ENCODE results near the gene CADM1.

- TF ChIP-seq, protein P1, sequence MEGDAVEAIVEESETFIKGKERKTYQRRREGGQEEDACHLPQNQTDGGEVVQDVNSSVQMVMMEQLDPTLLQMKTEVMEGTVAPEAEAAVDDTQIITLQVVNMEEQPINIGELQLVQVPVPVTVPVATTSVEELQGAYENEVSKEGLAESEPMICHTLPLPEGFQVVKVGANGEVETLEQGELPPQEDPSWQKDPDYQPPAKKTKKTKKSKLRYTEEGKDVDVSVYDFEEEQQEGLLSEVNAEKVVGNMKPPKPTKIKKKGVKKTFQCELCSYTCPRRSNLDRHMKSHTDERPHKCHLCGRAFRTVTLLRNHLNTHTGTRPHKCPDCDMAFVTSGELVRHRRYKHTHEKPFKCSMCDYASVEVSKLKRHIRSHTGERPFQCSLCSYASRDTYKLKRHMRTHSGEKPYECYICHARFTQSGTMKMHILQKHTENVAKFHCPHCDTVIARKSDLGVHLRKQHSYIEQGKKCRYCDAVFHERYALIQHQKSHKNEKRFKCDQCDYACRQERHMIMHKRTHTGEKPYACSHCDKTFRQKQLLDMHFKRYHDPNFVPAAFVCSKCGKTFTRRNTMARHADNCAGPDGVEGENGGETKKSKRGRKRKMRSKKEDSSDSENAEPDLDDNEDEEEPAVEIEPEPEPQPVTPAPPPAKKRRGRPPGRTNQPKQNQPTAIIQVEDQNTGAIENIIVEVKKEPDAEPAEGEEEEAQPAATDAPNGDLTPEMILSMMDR (IDR thresholded peaks at IDR 0.05 in 2 of 3, conservative IDR thresholded peaks at IDR 0.05 in 1 of 3; ENCODE audit: borderline replicate concordance in 1 of 3, insufficient read depth in 1 of 3, low read depth in 2 of 3, low read length in 2 of 3), result no peak
- TF ChIP-seq EZH2 (IDR thresholded peaks at IDR 0.05), result no peak
- TF ChIP-seq CBX3 (IDR thresholded peaks at IDR 0.05; ENCODE audit: low read depth), result no peak
- TF ChIP-seq, protein P2, sequence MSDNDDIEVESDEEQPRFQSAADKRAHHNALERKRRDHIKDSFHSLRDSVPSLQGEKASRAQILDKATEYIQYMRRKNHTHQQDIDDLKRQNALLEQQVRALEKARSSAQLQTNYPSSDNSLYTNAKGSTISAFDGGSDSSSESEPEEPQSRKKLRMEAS (IDR thresholded peaks at IDR 0.05), result no peak
- TF ChIP-seq POLR2A (IDR thresholded peaks at IDR 0.05; ENCODE audit: borderline replicate concordance, extremely low read depth, insufficient read depth, insufficient read length), result no peak
- TF ChIP-seq JUND (IDR thresholded peaks at IDR 0.05), result no peak
- TF ChIP-seq REST (IDR thresholded peaks at IDR 0.05; ENCODE audit: low read depth), result no peak
- TF ChIP-seq YY1 (IDR thresholded peaks at IDR 0.05; ENCODE audit: extremely low read depth, insufficient replicate concordance, low read depth, low read length), result no peak
- TF ChIP-seq POLR2AphosphoS5 (IDR thresholded peaks at IDR 0.05; ENCODE audit: low read depth, low read length), result no peak
- no peak for TF ChIP-seq ZNF274 (IDR thresholded peaks at IDR 0.05; ENCODE audit: low read depth, low read length)
- TF ChIP-seq EZH2phosphoT487 (IDR thresholded peaks at IDR 0.05; ENCODE audit: borderline replicate concordance), result no peak
- TF ChIP-seq FOSL1 (IDR thresholded peaks at IDR 0.05; ENCODE audit: low read depth), result no peak
- TF ChIP-seq CEBPB (IDR thresholded peaks at IDR 0.05; ENCODE audit: low read depth), result no peak
- TF ChIP-seq SP1 (IDR thresholded peaks at IDR 0.05; ENCODE audit: low read depth), result no peak
Observed at GRCh38 chr11:115439969-115440540, 64.2 kb downstream of the CADM1 start.

Measured in HCT116 (cell line).